HCT116 (cell line): ENCODE measurements around the gene CSNK2A2. TPM values are rescaled to one million over a fixed set of nuclear protein-coding genes. Genes with fewer than 3 reads are reported as not detected.

Experiments used
- ATAC-seq: fragments of 200-7000 bp; cut with Tn5 transposase; 2 replicates; pipeline ENCODE4 v1.9.1; 2020; ENCODE audit warnings: mild to moderate bottlenecking, moderate library complexity
- BruUV-seq: library from RNA; stranded (reverse); fragments of 400-500 nt; replicated peaks from 2 replicates; lab custom pipeline; 2021; lab: Mats Ljungman, UMichigan
- CTCF ChIA-PET: fragments of 300-600 bp; sonication (Branson Sonifier 250); formaldehyde crosslinking; loops from one replicate; lab custom pipeline; 2021; ENCODE audit warnings: antibody characterized with exemption; lab: Charles Lee
- POLR2A ChIA-PET: fragments of 300-600, 350-600 bp; sonication (Branson Sonifier 250); formaldehyde crosslinking; loops from one replicate; lab custom pipeline; 2021; ENCODE audit warnings: antibody characterized with exemption; lab: Charles Lee
- RAD21 ChIA-PET, 2 experiments: fragments of 300-600 bp; sonication (Branson Sonifier 250); formaldehyde crosslinking; loops; one replicate each; lab custom pipeline; 2023; ENCODE audit warnings: low total read pairs in 2 of 2; ENCODE audit not compliant: uncharacterized antibody in 2 of 2, unreplicated experiment in 2 of 2, low non-redundant PET in 1 of 2; lab: Charles Lee
- DNase-seq: peaks from one replicate; pipeline ENCODE4 v3.0.0-alpha.2; 2010; ENCODE audit warnings: low read depth, low spot score
- H2AFZ ChIP-seq: fragments of 200-600 bp; shearing (Covaris generic), sonication (generic); 2 replicates; pipeline ENCODE4 v1.6.1; 2017; ENCODE audit warnings: low read depth, mixed run types, mixed read lengths, antibody characterized with exemption, low read length; ENCODE audit not compliant: poor library complexity, severe bottlenecking
- H3K27ac ChIP-seq: 2 replicates; pipeline ENCODE4 v1.5.1; 2012; ENCODE audit warnings: low read depth, low read length
- H3K27me3 ChIP-seq: fragments of 200-600 bp; sonication (generic); 2 replicates; pipeline ENCODE4 v1.6.1; 2016; ENCODE audit warnings: mixed run types, low read length, mixed read lengths; ENCODE audit not compliant: insufficient read depth
- H3K36me3 ChIP-seq, 2 experiments: fragments of 200-500 bp in 1 of 2; fragments of 200-600 bp in 1 of 2; sonication (Bioruptor generic) in 1 of 2; sonication (generic) in 1 of 2; 2 replicates each; pipeline versions ENCODE4 v1.5.1 to v1.6.1; 2014 to 2016; ENCODE audit warnings: low read length in 2 of 2, inconsistent platforms in 1 of 2, mixed read lengths in 1 of 2, mixed run types in 1 of 2; ENCODE audit not compliant: insufficient read depth in 2 of 2, control insufficient read depth in 1 of 2
- H3K4me1 ChIP-seq, 2 experiments: fragments of 200-600 bp in 1 of 2; sonication (generic) in 1 of 2; 2 replicates each; pipeline versions ENCODE4 v1.5.1 to v1.6.1; 2012 to 2017; ENCODE audit warnings: low read length in 2 of 2, inconsistent platforms in 1 of 2, mild to moderate bottlenecking in 1 of 2, mixed read lengths in 1 of 2, mixed run types in 1 of 2, moderate library complexity in 1 of 2; ENCODE audit not compliant: insufficient read depth in 2 of 2, control insufficient read depth in 1 of 2
- H3K4me2 ChIP-seq: fragments of 200-600 bp; sonication (generic); 2 replicates; pipeline ENCODE4 v1.6.1; 2017; ENCODE audit warnings: mixed run types, low read length, mixed read lengths
- H3K4me3 ChIP-seq, 2 experiments: fragments of 200-600 bp in 1 of 2; sonication (generic) in 1 of 2; replicated peaks in 1 of 2; 2 replicates each; pipeline ENCODE4 v1.5.1; 2011 to 2016; ENCODE audit warnings: low read length in 2 of 2, control low read depth in 1 of 2, low read depth in 1 of 2, mild to moderate bottlenecking in 1 of 2, mixed read lengths in 1 of 2, mixed run types in 1 of 2
- H3K79me2 ChIP-seq: fragments of 200-600 bp; sonication (generic); 2 replicates; pipeline ENCODE4 v1.6.1; 2017; ENCODE audit warnings: mild to moderate bottlenecking, mixed run types, low read length, moderate library complexity, mixed read lengths; ENCODE audit not compliant: insufficient read depth
- H3K9ac ChIP-seq: fragments of 200-600 bp; sonication (generic); 2 replicates; pipeline ENCODE4 v1.6.1; 2016; ENCODE audit warnings: low read length, mixed read lengths
- H3K9me2 ChIP-seq: fragments of 200-600 bp; sonication (generic), shearing (Covaris generic); 2 replicates; pipeline ENCODE4 v1.6.1; 2017; ENCODE audit warnings: mixed run types, mild to moderate bottlenecking, moderate library complexity; ENCODE audit not compliant: insufficient read depth
- H3K9me3 ChIP-seq, 2 experiments: fragments of 200-500 bp in 1 of 2; fragments of 200-600 bp in 1 of 2; sonication (Bioruptor generic) in 1 of 2; sonication (generic) in 1 of 2; 2 replicates each; pipeline ENCODE4 v1.6.1; 2014 to 2017; ENCODE audit warnings: low read length in 2 of 2, mixed read lengths in 2 of 2, inconsistent platforms in 1 of 2, low read depth in 1 of 2, mild to moderate bottlenecking in 1 of 2, mixed run types in 1 of 2, moderate library complexity in 1 of 2; ENCODE audit not compliant: control insufficient read depth in 1 of 2, insufficient read depth in 1 of 2
- H4K20me1 ChIP-seq: fragments of 200-600 bp; sonication (generic), shearing (Covaris generic); 2 replicates; pipeline ENCODE4 v1.6.1; 2017; ENCODE audit warnings: mixed run types, mild to moderate bottlenecking, moderate library complexity; ENCODE audit not compliant: insufficient read depth
- ATF3 ChIP-seq: IDR thresholded peaks from 2 replicates; pipeline ENCODE4 v1.6.1; 2012
- CTCF ChIP-seq, 3 experiments: fragments of 200-600 bp in 1 of 3; sonication (generic) in 1 of 3; IDR thresholded peaks in 2 of 3; conservative IDR thresholded peaks in 1 of 3; 2 replicates each; pipeline ENCODE4 v1.5.1; 2012 to 2017; ENCODE audit warnings: low read depth in 2 of 3, low read length in 2 of 3, antibody characterized with exemption in 1 of 3, borderline replicate concordance in 1 of 3, control low read depth in 1 of 3, mild to moderate bottlenecking in 1 of 3, mixed read lengths in 1 of 3, mixed run types in 1 of 3, moderate library complexity in 1 of 3; ENCODE audit not compliant: insufficient read depth in 1 of 3
- EZH2 ChIP-seq: fragments of 200-600 bp; sonication (generic); IDR thresholded peaks from 2 replicates; pipeline ENCODE4 v1.6.1; 2017; ENCODE audit warnings: antibody characterized with exemption, mixed run types
- POLR2AphosphoS5 ChIP-seq: IDR thresholded peaks from 2 replicates; pipeline ENCODE4 v1.6.1; 2011; ENCODE audit warnings: mild to moderate bottlenecking, low read depth, low read length, moderate library complexity
- RAD21 ChIP-seq: IDR thresholded peaks from 2 replicates; pipeline ENCODE4 v1.6.1; 2012; ENCODE audit warnings: low read depth, mild to moderate bottlenecking
- SIN3A ChIP-seq: IDR thresholded peaks from 2 replicates; pipeline ENCODE4 v1.6.1; 2012; ENCODE audit warnings: low read depth
- SP1 ChIP-seq: IDR thresholded peaks from 2 replicates; pipeline ENCODE4 v1.6.1; 2012; ENCODE audit warnings: low read depth
- SRF ChIP-seq: IDR thresholded peaks from 2 replicates; pipeline ENCODE4 v1.6.1; 2012; ENCODE audit warnings: low read depth
- TCF7L2 ChIP-seq: IDR thresholded peaks from 2 replicates; pipeline ENCODE4 v1.7.0; 2011; ENCODE audit warnings: borderline replicate concordance, inconsistent platforms; ENCODE audit not compliant: insufficient read depth, insufficient read length; ENCODE audit errors: extremely low read depth
- ZFX ChIP-seq: fragments of 450-650 bp; IDR thresholded peaks from 2 replicates; pipeline ENCODE4 v1.6.1; 2017
- ZNF274 ChIP-seq: fragments of 200-500 bp; sonication (Bioruptor generic); IDR thresholded peaks from 2 replicates; pipeline ENCODE4 v1.6.1; 2014; ENCODE audit warnings: mild to moderate bottlenecking, low read depth, low read length, inconsistent platforms
- intact Hi-C: fragments of 100-400 bp; cut with micrococcal nuclease; formaldehyde crosslinking; loops from 2 replicates; pipeline ENCODE4 v1.10.0; 2022
- total RNA-seq: library from RNA; stranded (reverse); gene quantifications from one replicate; pipeline ENCODE4 v1.2.1, GENCODE V29; 2021; ENCODE audit not compliant: unreplicated experiment
- TF ChIP-seq, protein P1 (sequence below): IDR thresholded peaks from 2 replicates; pipeline ENCODE4 v1.6.1; 2012; ENCODE audit warnings: low read depth

CSNK2A2 gene
- total RNA-seq, 1 experiment from 2014 or later = 97.7 TPM

- ChIA-PET CTCF (no interaction called here), POLR2A (no interaction called here), RAD21 (no interaction called here)
- Histone ChIP-seq H3K9me2 (no peaks in the 10 kb centered on the region), H3K36me3 (no peaks in the 10 kb centered on the region), H4K20me1 (no peaks in the 10 kb centered on the region), H3K27ac (no peak overlapping the region), H3K4me3 (no peak overlapping the region), H3K4me2 (no peak overlapping the region), H3K9ac (no peak overlapping the region), H3K27me3 (no peaks in the 10 kb centered on the region), H3K4me1 (no peaks in the 10 kb centered on the region), H3K9me3 (no peaks in the 10 kb centered on the region), H2AFZ (no peak overlapping the region), H3K79me2 (no peaks in the 10 kb centered on the region)
- no TSS peak for BruUV-seq
- intact Hi-C loops = no loop called here
- DNase-seq (no peak), ATAC-seq (no peak)
- TF ChIP-seq, protein P1, sequence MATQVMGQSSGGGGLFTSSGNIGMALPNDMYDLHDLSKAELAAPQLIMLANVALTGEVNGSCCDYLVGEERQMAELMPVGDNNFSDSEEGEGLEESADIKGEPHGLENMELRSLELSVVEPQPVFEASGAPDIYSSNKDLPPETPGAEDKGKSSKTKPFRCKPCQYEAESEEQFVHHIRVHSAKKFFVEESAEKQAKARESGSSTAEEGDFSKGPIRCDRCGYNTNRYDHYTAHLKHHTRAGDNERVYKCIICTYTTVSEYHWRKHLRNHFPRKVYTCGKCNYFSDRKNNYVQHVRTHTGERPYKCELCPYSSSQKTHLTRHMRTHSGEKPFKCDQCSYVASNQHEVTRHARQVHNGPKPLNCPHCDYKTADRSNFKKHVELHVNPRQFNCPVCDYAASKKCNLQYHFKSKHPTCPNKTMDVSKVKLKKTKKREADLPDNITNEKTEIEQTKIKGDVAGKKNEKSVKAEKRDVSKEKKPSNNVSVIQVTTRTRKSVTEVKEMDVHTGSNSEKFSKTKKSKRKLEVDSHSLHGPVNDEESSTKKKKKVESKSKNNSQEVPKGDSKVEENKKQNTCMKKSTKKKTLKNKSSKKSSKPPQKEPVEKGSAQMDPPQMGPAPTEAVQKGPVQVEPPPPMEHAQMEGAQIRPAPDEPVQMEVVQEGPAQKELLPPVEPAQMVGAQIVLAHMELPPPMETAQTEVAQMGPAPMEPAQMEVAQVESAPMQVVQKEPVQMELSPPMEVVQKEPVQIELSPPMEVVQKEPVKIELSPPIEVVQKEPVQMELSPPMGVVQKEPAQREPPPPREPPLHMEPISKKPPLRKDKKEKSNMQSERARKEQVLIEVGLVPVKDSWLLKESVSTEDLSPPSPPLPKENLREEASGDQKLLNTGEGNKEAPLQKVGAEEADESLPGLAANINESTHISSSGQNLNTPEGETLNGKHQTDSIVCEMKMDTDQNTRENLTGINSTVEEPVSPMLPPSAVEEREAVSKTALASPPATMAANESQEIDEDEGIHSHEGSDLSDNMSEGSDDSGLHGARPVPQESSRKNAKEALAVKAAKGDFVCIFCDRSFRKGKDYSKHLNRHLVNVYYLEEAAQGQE = no peak
- no peak for TF ChIP-seq SRF
- TF ChIP-seq ATF3 = no peak
- TF ChIP-seq ZFX = no peak
- TF ChIP-seq RAD21 = no peak
- TF ChIP-seq ZNF274 = no peak
- no peak for TF ChIP-seq TCF7L2
- no peak for TF ChIP-seq SIN3A
- no peak for TF ChIP-seq SP1
- TF ChIP-seq EZH2 = no peak
- TF ChIP-seq POLR2AphosphoS5 = no peak
- TF ChIP-seq CTCF (IDR thresholded peaks at IDR 0.05 in 2 of 3, conservative IDR thresholded peaks at IDR 0.05 in 1 of 3; ENCODE audit: borderline replicate concordance in 1 of 3, insufficient read depth in 1 of 3, low read depth in 2 of 3, low read length in 2 of 3) = no peak
These were observed 59.1 kb downstream of the CSNK2A2 start for GRCh38 chr16:58138852-58139251.
